SIG-M5 treated with dmso at 0.1 percent for 504 hours (cell line): ENCODE measurements around the gene ZFTA.
A peak's percentile ranks its signal among the peaks of the same experiment; 100 is the strongest.
"Not testable (repeated sequence)": the region's sequence is repeated elsewhere in the genome, so short reads cannot be mapped to it uniquely, and the experiment has no call there.

ENCODE experiments used
- DNase-seq: peaks from one replicate; lab custom pipeline; 2025; ENCODE audit not compliant: unreplicated experiment; lab: John Stamatoyannopoulos, UW

Gene ZFTA

DNA sequence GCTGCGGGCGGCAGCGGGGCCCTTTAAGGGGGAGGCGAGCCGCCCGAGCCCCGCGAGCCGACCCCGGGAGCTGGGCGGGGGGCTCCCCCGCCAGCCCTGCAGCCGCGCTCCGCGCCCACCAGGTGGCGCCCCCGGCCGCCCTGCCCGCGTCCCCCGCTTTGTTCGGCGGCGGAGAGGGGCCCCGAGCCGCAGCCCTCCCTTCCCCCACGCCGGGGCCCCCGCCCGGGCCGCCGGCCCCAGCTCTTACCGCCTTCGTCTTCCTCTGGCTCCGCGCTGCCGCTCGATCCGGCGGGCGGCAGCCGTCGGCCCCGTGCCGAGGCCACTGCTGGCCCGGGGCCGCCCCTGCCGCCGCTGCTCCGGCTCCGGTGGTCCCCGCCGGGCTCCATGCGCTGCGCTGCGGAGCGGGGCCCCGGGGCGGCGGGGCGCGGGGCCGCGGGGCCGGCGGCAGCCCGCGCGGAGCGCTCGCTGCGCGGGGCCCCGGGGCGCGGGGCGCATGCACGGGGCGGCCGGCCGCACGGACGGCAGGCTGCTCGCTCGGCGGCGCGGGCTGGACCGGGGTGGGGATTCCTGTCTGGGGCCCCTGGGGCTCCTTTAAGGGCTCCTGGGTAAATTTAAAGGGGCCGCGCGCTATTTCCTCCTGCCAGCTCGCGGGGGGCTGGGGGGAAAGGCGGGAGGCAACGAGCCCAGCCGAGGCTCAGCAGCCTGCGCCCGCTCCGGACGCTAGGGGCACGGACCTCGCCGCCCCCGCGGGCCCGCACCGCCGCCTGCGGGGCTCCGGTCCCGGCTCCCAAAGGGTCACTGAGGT lies at the start of gene ZFTA:
ZFTA (minus strand) TSS at position 539 of the 805 bp plus-strand sequence; CDS start at position 386, 153 bp downstream.
- DNase-seq = peak; percentile 60

DNA sequence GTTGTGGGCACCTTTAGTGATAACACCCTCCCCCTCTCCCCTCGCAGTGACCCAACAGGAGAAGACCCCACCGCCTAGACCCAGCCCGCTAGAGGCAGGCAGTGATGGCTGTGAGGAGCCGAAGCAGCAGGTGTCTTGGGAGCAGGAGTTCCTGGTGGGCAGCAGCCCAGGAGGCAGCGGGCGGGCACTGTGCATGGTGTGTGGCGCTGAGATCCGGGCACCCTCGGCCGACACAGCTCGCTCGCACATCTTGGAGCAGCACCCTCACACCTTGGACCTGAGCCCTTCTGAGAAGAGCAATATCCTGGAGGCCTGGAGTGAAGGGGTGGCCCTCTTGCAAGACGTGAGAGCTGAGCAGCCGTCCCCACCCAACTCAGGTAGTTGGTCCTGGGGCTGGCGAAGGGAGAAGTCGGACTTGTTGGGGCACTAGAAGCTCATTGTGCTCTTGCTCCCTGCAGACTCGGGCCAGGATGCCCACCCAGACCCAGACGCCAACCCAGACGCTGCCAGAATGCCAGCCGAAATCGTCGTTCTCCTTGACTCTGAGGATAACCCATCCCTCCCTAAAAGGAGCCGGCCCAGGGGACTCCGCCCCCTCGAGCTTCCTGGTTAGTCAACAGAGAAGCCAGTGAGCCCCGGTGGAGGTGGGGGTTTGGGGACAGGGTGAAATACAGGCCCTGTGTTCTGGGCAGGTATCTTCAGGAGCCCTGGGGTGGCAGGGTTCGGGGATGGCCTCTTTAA lies 49.4 kb upstream of the ZFTA start:
- no peak for DNase-seq

- no peak for DNase-seq
These were observed 48.2 kb upstream of the ZFTA start for GRCh38 chr11:63816732-63817131.

- peak; percentile 75 for DNase-seq
These were observed 47.6 kb upstream of the ZFTA start for GRCh38 chr11:63816166-63816565.

- no peak for DNase-seq
These were observed 45.8 kb upstream of the ZFTA start for GRCh38 chr11:63814383-63814736.

- peak; percentile 38 for DNase-seq
These were observed 45.2 kb upstream of the ZFTA start for GRCh38 chr11:63813563-63814382.

GRCh38 chr11:63813035-63813562 lies 44.5 kb upstream of the ZFTA start, which contains the start of gene SPINDOC:
SPINDOC (plus strand) TSS chr11:63813456; CDS start chr11:63813687, 231 bp downstream.
- DNase-seq = peak; percentile 55

- no peak for DNase-seq
These were observed 42.9 kb upstream of the ZFTA start for GRCh38 chr11:63811522-63811921.

DNA sequence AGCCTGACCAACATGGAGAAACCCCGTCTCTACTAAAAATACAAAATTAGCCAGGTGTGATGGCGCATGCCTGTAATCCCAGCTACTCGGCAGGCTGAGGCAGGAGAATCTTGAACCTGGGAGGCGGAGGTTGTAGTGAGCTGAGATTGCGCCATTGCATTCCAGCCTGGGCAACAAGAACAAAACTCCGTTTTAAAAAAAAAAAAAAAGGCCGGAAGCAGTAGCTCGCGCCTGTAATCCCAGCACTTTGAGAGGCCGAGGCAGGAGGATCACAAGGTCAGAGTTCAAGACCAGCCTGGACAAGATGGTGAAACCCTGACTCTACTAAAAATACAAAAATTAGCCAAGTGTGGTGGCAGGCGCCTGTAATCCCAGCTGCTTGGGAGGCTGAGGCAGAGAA lies 41.8 kb upstream of the ZFTA start:
- DNase-seq = not testable (repeated sequence)

DNA sequence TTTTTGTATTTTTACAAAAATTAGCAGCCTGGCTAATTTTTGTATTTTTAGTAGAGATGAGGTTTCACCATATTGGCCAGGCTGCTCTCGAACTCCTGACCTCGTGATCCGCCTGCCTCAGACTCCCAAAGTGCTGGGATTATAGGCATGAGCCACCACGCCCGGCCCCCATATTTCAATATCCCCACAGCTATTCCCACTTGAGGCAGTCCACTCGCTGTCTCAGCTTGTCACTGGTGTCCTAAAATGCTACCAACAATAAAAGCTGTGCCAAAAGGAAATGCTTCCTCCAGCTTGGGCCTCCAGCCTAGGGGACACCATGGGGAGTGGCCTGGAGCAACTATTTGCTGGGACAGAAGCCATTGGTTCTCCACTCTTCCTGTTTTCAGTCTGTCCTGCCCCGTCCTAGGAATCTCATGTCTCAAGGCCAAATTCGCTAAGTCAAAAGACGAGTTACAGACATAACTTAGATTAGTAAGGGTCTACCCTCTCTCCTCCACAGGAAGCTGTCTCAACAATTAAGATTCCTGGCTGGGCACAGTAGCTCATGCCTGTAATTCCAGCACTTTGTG lies 37.4 kb upstream of the ZFTA start:
- DNase-seq = no peak

- DNase-seq = peak; percentile 38
These were observed 35.7 kb upstream of the ZFTA start for GRCh38 chr11:63804259-63804658.

DNA sequence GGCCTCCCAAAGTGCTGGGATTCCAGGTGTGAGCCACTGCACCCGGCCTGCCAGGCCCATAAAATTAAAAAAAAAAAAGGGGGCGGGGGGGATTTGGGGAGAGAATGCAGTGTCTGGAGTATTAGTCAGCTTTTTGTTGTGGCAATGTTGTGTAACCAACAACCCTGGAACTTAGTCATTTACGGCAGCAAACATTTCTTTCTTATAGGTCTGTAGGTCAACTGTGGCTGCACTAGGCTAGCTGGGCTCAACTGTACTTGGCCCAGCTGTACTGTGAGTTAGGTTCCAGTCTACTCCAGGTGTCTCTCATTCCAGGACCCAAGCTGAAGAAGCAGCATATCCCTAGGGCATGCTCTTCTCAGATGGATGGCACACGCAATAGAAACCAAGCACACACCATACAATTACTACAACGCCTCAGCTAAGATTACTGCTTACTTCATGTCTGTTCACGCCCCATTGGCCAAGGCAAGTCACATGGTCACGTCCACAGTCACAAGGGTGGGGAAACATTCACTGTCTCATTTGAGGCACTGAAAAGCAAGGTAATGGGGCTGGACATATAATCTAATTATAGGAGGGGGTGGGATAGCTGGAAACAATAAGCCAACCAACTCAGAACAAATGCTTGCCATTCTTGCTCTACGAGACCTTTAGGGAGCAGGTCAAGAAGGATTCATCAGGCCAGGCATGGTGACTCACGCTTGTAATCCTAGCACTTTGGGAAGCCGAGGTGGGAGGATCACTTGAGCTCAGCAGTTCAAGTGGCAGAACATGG lies 34.3 kb upstream of the ZFTA start:
- peak; percentile 67 for DNase-seq

DNA sequence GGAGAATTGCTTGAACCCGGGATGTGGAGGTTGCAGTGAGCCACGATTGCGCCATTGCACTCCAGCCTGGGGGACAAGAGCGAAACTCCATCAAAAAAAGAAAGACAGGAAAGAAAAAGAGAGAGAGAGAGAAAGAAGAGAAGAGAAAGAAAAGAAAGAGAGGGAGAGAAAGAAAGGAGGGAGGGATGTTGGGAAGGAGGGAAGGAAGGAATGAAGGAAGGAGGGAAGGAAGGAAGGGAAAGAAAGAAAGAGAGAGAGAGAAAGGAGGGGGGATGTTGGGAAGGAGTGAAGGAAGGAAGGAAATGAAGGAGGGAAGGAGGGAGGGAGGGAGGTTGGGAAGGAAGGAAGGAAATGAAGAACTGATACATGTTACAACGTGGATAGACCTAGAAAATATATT lies 32.3 kb upstream of the ZFTA start:
- no peak for DNase-seq

- DNase-seq = no peak
These were observed 26.5 kb upstream of the ZFTA start for GRCh38 chr11:63795066-63795465.

DNA sequence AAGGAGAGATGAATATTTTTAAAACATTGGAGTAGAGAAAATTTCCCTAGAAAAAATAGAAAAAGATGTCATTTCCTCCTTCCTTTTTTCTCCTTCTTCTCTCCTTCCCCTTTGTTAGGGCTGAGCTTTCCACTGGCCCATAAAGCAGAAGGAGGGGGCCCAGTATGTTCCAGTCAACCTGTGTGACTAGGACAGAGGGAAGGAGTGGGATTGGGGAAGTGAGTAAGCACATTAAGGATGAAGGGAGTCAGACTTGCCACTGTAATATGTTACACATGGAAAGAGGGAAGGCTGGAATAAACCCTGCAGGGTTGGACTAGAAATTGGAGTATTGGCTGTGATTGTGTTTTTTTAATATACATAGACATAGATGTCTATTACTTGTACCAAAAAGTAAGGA lies 24.6 kb upstream of the ZFTA start:
- no peak for DNase-seq

- DNase-seq = no peak
These were observed 23.1 kb upstream of the ZFTA start for GRCh38 chr11:63791495-63792167.

DNA sequence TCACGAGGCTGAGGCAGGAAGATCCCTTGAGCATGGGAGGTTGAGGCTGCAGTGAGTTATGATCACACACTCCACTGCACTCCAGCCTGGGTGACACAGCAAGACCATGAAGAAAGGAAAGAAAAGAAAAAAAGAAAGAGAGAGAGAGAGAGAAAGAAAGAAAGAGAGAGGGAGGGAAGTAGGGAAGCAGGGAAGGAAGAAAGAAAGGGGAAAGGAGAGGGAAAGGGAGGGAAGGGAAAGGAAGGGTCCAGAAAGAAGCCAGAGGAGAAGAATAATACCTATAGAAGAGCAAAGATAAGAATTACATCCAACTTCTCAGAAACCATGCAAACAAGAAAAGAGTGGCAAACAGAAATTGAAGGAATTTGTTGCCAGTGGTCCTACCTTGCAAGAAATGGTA lies 17.2 kb upstream of the ZFTA start:
- DNase-seq = no peak

DNA sequence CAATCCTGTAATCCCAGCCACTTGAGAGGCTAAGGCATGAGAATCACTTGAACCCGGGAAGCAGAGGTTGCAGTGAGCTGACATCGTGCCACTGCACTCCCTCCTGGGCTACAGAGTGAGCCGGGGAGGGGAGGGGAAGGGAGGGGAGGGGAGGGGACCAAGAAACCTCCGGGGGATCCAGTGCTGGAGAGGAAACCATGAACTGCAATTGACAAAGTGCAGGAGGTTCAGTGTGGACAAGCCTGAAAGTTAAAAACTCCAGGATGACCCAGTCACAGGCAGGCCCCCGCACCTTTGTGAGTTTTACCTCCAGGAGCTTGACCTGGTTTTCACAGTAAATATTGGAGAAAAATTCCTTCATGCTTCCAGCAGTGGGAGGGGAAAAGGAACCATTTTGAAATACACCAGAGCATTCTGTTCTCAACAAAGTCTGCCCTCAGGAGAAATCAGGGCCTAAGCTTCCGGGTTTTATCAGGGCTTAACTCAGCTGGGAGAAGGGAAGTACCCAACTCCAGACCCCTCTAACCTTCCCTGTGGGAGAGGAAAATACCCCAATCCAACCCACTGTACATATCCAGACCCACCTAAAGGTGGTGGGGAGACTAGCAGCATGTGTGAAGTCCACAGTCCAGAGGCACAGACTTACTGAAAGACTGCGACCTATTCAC lies 15.5 kb upstream of the ZFTA start:
- no peak for DNase-seq

- no peak for DNase-seq
These were observed 14.2 kb upstream of the ZFTA start for GRCh38 chr11:63782749-63783148.
